ENCODE results near the gene RCSD1.

RCSD1 gene

DNA sequence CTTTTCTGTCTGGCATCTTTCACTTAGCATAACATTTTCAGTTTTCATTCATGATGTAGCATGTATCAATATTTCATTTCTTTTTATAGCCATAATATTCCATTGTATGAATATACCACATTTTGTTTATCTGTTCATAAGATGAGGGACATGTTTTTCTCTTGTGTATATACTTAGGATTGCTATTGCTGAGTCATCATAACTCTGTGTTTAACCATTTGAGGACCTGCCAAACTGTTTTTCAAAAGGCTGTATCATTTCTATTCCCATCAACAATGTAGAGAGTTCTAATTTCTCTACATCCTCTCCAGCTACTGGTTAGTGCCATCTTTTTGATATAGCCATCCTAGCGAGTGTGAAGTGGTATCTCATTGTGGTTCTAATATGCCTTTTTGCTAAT, 118.0 kb downstream of the RCSD1 start:
- Histone ChIP-seq H3K9ac (ENCODE audit: low read depth, low read length) (no peak overlapping the region), H3K4me2 (ENCODE audit: insufficient read depth, low read length) (no peak overlapping the region), H2AFZ (ENCODE audit: low read depth, low read length) (no peak overlapping the region), H4K20me1 (ENCODE audit: insufficient read depth, low read length) (peaks cover 3% of the 10 kb centered on the region; the same call in 1 of the 2 replicates), H3K4me1 (ENCODE audit: insufficient read depth, low read length) (peaks cover 8% of the 10 kb centered on the region; the same call in 1 of the 2 replicates), H3K36me3 (ENCODE audit: insufficient read depth, low read length) (peaks cover 3% of the 10 kb centered on the region; the same call in 1 of the 2 replicates), H3K79me2 (ENCODE audit: insufficient read depth, low read length) (peaks cover 87% of the 10 kb centered on the region), H3K9me3 (ENCODE audit: insufficient read depth, low read length, severe bottlenecking) (no peaks in the 10 kb centered on the region), H3K27ac (ENCODE audit: low read length) (no peak overlapping the region), H3K4me3 (ENCODE audit: low read depth in 1 of 2, low read length in 2 of 2) (no peak overlapping the region), H3K27me3 (ENCODE audit: insufficient read depth, low read length, poor library complexity) (no peaks in the 10 kb centered on the region)
- TF ChIP-seq EZH2 (IDR thresholded peaks at IDR 0.05; ENCODE audit: borderline replicate concordance, low read depth, low read length, severe bottlenecking), result no peak
- TF ChIP-seq CTCF (IDR thresholded peaks at IDR 0.05; ENCODE audit: borderline replicate concordance, extremely low read depth, low read length, poor library complexity, severe bottlenecking), result no peak
- DNase-seq (no peak), ATAC-seq (ENCODE audit: insufficient read depth, low read depth) (no peak)

GRCh38 chr1:167748906-167749305, 118.9 kb downstream of the RCSD1 start:
- peaks cover 11% of the 10 kb centered on the region; the same call in 1 of the 2 replicates for H3K4me1 ChIP-seq (ENCODE audit: insufficient read depth, low read length)
- H2AFZ ChIP-seq (ENCODE audit: low read depth, low read length), result no peak overlapping the region
- H3K79me2 ChIP-seq (ENCODE audit: insufficient read depth, low read length), result peaks cover 89% of the 10 kb centered on the region
- no peak overlapping the region for H3K27ac ChIP-seq (ENCODE audit: low read length)
- no peak for DNase-seq
- H3K9ac ChIP-seq (ENCODE audit: low read depth, low read length), result no peak overlapping the region
- no peak overlapping the region for H3K4me3 ChIP-seq (ENCODE audit: low read depth in 1 of 2, low read length in 2 of 2)
- no peak for TF ChIP-seq CTCF (IDR thresholded peaks at IDR 0.05; ENCODE audit: borderline replicate concordance, extremely low read depth, low read length, poor library complexity, severe bottlenecking)
- TF ChIP-seq EZH2 (IDR thresholded peaks at IDR 0.05; ENCODE audit: borderline replicate concordance, low read depth, low read length, severe bottlenecking), result no peak
- no peaks in the 10 kb centered on the region for H3K27me3 ChIP-seq (ENCODE audit: insufficient read depth, low read length, poor library complexity)
- H3K36me3 ChIP-seq (ENCODE audit: insufficient read depth, low read length), result peaks cover 3% of the 10 kb centered on the region; the same call in 1 of the 2 replicates
- H4K20me1 ChIP-seq (ENCODE audit: insufficient read depth, low read length), result peaks cover 5% of the 10 kb centered on the region; the same call in 1 of the 2 replicates
- no peak overlapping the region for H3K4me2 ChIP-seq (ENCODE audit: insufficient read depth, low read length)
- H3K9me3 ChIP-seq (ENCODE audit: insufficient read depth, low read length, severe bottlenecking), result no peaks in the 10 kb centered on the region
- ATAC-seq (ENCODE audit: insufficient read depth, low read depth), result no peak

- H3K4me3 ChIP-seq (ENCODE audit: low read depth in 1 of 2, low read length in 2 of 2), result no peak overlapping the region
- H3K36me3 ChIP-seq (ENCODE audit: insufficient read depth, low read length), result peaks cover 2% of the 10 kb centered on the region; the same call in 1 of the 2 replicates
- TF ChIP-seq CTCF (IDR thresholded peaks at IDR 0.05; ENCODE audit: borderline replicate concordance, extremely low read depth, low read length, poor library complexity, severe bottlenecking) (no peak), EZH2 (IDR thresholded peaks at IDR 0.05; ENCODE audit: borderline replicate concordance, low read depth, low read length, severe bottlenecking) (no peak)
- H3K27me3 ChIP-seq (ENCODE audit: insufficient read depth, low read length, poor library complexity), result no peaks in the 10 kb centered on the region
- H3K79me2 ChIP-seq (ENCODE audit: insufficient read depth, low read length), result peaks cover 91% of the 10 kb centered on the region
- no peak overlapping the region for H2AFZ ChIP-seq (ENCODE audit: low read depth, low read length)
- H3K4me1 ChIP-seq (ENCODE audit: insufficient read depth, low read length), result peaks cover 11% of the 10 kb centered on the region; the same call in 1 of the 2 replicates
- no peak for ATAC-seq (ENCODE audit: insufficient read depth, low read depth)
- no peak overlapping the region for H3K9ac ChIP-seq (ENCODE audit: low read depth, low read length)
- no peak overlapping the region for H3K27ac ChIP-seq (ENCODE audit: low read length)
- H3K4me2 ChIP-seq (ENCODE audit: insufficient read depth, low read length), result no peak overlapping the region
- peaks cover 13% of the 10 kb centered on the region; the same call in 1 of the 2 replicates for H4K20me1 ChIP-seq (ENCODE audit: insufficient read depth, low read length)
- H3K9me3 ChIP-seq (ENCODE audit: insufficient read depth, low read length, severe bottlenecking), result no peaks in the 10 kb centered on the region
- DNase-seq, result no peak
Observed at GRCh38 chr1:167749741-167750140, 119.7 kb downstream of the RCSD1 start.
